Stimulated activated naive B cell treated with anti-CD40 and anti-IgM and Interleukin-4, amounts not matched to agents 10 μg/mL and 1 μg/mL and 100 μg/mL, for 72 hours (primary cell): Measurements from ENCODE around the gene POU2F1.

ENCODE experiments used
- ATAC-seq, 2 donors: fragments of 150-1000 bp; cut with Tn5 transposase; replicated peaks; 2 replicates each; pipeline ENCODE4 v1.10.0; 2021; ENCODE audit warnings: moderate library complexity in 1 of 2
- DNase-seq: peaks from one replicate; pipeline ENCODE4 v3.0.0; 2021
- H3K27ac Mint-ChIP-seq: one replicate; pipeline ENCODE4 v1.8.0; 2022; ENCODE audit warnings: mild to moderate bottlenecking, mixed read lengths
- H3K27me3 Mint-ChIP-seq, 2 donors: one replicate each; pipeline ENCODE4 v1.8.0; 2022; ENCODE audit warnings: mixed read lengths in 2 of 2
- H3K36me3 Mint-ChIP-seq, 2 donors: one replicate each; pipeline ENCODE4 v1.8.0; 2022; ENCODE audit warnings: mixed read lengths in 2 of 2, mild to moderate bottlenecking in 1 of 2
- H3K4me1 Mint-ChIP-seq, 2 donors: one replicate each; pipeline ENCODE4 v1.8.0; 2022; ENCODE audit warnings: mixed read lengths in 2 of 2, mild to moderate bottlenecking in 1 of 2
- H3K4me3 Mint-ChIP-seq, 2 donors: one replicate each; pipeline ENCODE4 v1.8.0; 2022; ENCODE audit warnings: mild to moderate bottlenecking in 2 of 2, mixed read lengths in 2 of 2, moderate library complexity in 1 of 2
- H3K9me3 Mint-ChIP-seq, 2 donors: one replicate each; pipeline ENCODE4 v1.8.0; 2022; ENCODE audit warnings: mixed read lengths in 2 of 2, mild to moderate bottlenecking in 1 of 2

POU2F1 gene

DNA sequence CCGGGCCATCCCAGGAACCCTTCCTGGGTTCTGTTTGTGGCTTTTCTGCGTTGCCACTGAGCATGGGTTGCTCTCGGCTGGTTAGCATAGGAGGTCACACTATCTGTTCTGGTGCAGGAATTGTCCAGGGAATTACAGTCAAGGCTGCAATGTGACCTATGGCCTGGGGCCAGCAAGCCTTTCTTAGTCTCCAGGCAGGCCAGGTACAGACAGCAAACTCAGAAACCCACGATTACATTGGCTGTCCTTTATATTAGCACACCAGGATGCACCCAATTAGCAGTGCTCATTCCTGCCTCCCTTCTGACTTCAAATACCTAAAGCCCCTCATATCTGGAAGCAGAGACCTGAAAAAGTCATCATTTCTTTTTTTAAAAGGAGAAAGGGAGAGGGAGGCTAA lies 242.4 kb downstream of the POU2F1 start:
- ATAC-seq (no peak), DNase-seq (no peak)
- Mint-ChIP-seq H3K4me3 (no peak overlapping the region), H3K27ac (no peak overlapping the region), H3K4me1 (peaks cover 0 to 2% of the 10 kb centered on the region in 2 donors), H3K9me3 (no peaks in the 10 kb centered on the region), H3K27me3 (peaks cover 5% of the 10 kb centered on the region in 2 donors), H3K36me3 (no peaks in the 10 kb centered on the region)

DNA sequence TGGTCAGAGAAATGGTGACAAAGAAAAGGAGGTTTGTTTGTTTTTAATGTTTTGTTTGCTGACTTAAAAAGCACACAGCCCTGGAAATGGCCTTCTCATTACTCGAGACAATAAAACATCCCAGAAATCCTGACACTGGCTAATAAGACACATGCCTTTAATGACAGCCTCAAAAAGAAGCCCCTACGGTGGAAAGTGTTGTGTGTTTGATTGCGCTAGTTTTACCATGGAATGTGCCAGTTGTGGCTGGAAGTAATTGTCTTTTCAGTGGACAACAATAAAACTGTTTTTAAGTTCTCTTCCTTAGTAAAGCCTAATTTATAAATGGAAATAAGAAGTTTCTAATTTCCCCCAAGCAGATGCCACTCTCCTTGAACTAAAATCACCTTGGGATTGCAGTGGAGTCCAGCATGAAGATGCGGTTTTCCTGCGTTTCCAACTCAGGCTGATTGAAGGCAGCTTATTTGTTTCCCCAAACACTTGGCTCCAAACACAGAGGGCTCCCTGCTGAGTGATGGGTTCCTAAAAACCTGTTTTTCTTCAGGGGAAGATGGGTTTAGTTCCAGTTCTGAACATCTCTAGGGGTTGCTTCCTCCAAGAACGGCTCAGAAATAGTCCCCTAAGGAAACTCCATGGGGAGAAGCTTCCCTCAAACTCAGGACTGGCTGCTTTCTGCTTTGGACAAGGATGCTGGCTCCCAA lies 243.3 kb downstream of the POU2F1 start:
- ATAC-seq (no peak), DNase-seq (no peak)
- no peak overlapping the region for H3K27ac Mint-ChIP-seq
- H3K36me3 Mint-ChIP-seq = no peaks in the 10 kb centered on the region
- no peak overlapping the region for H3K4me3 Mint-ChIP-seq
- H3K27me3 Mint-ChIP-seq = peaks cover 5% of the 10 kb centered on the region in 2 donors
- H3K4me1 Mint-ChIP-seq = peaks cover 0 to 2% of the 10 kb centered on the region in 2 donors
- no peaks in the 10 kb centered on the region for H3K9me3 Mint-ChIP-seq

DNA sequence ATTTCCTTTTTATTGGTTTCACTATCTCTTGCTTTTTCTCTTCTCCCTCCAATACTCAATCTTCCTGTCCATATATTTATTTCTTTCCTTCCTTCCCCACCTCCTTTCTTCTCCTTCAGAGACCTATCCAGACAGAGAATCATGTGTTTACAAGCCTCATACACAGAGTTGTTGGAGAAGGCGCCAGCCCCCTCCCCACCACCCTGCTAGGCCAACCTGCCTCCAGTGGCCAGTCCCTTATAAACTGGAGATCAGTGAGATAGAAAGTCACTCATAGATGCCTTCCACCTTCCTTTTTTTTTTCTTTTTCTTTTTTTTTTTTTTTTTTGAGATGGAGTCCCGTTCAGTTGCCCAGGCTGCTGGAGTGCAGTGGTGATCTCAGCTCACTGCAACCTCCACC lies 244.3 kb downstream of the POU2F1 start:
- no peaks in the 10 kb centered on the region for H3K36me3 Mint-ChIP-seq
- H3K27ac Mint-ChIP-seq = no peak overlapping the region
- no peak for DNase-seq
- peaks cover 5% of the 10 kb centered on the region in 2 donors for H3K27me3 Mint-ChIP-seq
- no peak overlapping the region for H3K4me3 Mint-ChIP-seq
- H3K4me1 Mint-ChIP-seq = peaks cover 0 to 2% of the 10 kb centered on the region in 2 donors
- ATAC-seq = no peak
- H3K9me3 Mint-ChIP-seq = no peaks in the 10 kb centered on the region

DNA sequence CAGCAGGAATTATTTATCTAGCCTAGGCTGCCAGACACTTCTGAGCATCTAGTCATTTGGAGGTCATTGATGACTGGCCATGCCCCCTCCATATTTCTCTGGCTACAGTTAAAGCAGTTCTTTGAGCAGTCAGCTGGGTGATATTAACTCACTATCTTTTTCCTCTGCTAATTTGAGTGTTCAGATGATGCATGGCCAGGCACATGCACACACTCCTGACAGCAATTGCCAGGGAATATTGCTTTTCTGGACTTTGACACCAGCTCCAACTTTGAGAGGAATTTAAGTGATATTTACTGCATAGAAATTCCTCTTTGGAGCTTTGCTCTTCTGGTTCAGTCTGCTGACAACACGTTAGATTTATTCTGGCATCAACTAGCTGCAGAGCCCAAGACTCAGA lies 245.1 kb downstream of the POU2F1 start:
- no peak for DNase-seq
- Mint-ChIP-seq H3K36me3 (no peaks in the 10 kb centered on the region), H3K4me1 (peaks cover 0 to 2% of the 10 kb centered on the region in 2 donors), H3K27me3 (peaks cover 5% of the 10 kb centered on the region in 2 donors), H3K9me3 (no peaks in the 10 kb centered on the region), H3K27ac (no peak overlapping the region), H3K4me3 (no peak overlapping the region)
- ATAC-seq = no peak

DNA sequence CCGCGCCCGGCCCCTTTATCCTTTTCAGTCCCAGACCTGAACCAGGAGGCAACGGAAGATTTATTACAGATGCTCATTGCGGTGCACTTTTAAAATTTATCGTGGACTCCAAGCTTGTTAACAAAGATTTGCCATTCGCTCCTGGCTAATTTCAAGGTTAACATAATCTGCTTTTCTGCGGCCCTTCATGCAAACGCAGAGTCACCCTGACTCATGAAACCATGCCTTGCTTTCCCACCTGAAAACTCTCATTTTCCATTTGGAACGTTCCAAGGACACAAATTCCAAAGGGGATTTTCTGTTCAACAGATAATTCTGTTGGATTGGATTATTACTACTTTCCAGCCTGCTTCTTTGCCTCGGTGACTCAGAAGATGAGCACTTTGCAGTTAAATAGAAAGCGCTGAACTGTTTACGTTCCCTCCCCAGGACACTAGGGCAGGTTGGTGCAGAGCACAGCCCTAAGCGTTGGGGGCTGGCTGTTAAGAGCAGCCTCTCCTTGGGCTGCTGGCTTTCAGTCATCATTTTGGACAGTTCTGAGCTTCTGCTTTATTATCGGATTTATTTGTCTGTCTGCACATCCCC lies 246.5 kb downstream of the POU2F1 start:
- H3K4me1 Mint-ChIP-seq = peaks cover 0 to 2% of the 10 kb centered on the region in 2 donors
- peaks cover 5% of the 10 kb centered on the region in 2 donors for H3K27me3 Mint-ChIP-seq
- ATAC-seq (no peak), DNase-seq (no peak)
- no peaks in the 10 kb centered on the region for H3K36me3 Mint-ChIP-seq
- H3K9me3 Mint-ChIP-seq = no peaks in the 10 kb centered on the region
- H3K27ac Mint-ChIP-seq = no peak overlapping the region
- no peak overlapping the region for H3K4me3 Mint-ChIP-seq

DNA sequence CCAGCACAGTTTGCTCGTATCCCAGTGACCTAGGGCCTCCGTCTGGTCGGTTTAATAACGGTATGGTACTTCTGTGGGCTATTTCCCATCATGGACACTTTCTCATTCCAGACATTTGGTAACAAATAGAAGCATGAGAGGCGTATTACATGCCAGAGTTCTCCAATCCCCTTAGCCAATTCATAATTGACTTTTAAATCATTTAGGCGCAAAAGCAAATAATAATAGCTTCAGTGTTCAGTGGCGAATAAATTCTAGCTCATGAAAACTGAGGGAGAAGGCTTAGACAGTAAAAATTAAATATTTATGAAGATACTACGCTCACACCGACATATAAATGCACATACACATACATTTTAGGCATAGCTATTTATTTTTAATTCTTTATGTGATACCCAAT lies 247.1 kb downstream of the POU2F1 start:
- Mint-ChIP-seq H3K36me3 (no peaks in the 10 kb centered on the region), H3K4me3 (no peak overlapping the region), H3K27me3 (peaks cover 2 to 3% of the 10 kb centered on the region in 2 donors), H3K27ac (no peak overlapping the region), H3K4me1 (peaks cover 0 to 2% of the 10 kb centered on the region in 2 donors), H3K9me3 (no peaks in the 10 kb centered on the region)
- DNase-seq = no peak
- no peak for ATAC-seq

DNA sequence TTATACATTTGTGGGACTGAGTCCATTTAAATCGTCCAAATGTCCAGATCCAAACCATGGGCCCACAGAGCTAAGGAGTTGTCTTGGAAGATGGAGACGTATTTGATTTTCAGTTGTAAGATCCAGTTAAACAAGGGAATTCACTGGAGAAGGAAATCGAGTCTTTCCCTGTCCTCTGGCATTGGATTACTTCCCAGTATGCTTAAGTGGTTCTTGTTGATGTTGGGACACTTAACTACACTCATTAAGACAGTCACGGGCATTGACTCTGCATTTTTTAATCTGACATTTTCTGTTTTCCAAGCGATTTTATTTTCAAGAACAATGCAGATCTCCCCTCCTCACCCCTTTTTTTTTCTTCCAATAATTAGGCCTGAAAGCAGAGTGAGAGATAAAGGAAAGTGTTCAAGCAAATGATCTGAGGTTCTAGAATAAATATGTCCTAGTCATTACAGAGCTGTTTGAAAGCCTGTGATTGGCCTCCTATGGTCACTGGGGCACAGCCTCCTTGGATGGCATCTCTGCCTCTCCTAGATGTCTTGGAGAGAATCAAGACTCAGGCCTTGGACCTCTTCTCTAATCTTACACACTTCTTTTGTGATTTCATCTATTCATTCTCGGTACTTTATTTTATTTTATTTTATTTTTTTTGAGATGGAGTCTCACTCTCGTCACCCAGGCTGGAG lies 248.7 kb downstream of the POU2F1 start:
- no peak overlapping the region for H3K27ac Mint-ChIP-seq

DNA sequence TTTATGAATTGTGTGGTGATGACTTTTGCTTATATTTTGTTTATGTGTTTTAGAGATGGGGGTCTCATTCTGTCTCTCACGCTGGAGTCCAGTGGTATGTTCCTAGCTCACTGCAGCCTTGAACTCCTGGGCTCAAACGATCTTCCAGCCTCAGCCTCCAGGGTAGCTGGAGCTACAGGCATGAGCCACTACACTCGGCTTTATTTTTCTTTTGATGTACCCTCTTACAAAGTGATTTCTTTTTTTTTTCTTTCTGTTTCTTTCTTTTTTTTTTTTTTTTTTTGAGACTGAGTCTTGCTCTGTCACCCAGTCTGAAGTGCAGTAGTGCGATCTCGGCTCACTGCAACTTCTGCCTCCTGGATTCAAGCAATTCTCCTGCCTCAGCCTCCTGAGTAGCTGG lies 250.9 kb downstream of the POU2F1 start:
- Mint-ChIP-seq H3K36me3 (no peaks in the 10 kb centered on the region), H3K27ac (no peak overlapping the region)

More for the DNA sequence above, 248.7 kb downstream of the POU2F1 start:
- Mint-ChIP-seq H3K36me3 (no peaks in the 10 kb centered on the region), H3K9me3 (no peaks in the 10 kb centered on the region), H3K4me3 (no peak overlapping the region), H3K4me1 (peaks cover 0 to 2% of the 10 kb centered on the region in 2 donors), H3K27me3 (peaks cover 6 to 9% of the 10 kb centered on the region in 2 donors)
- no peak for DNase-seq
- no peak for ATAC-seq

DNA sequence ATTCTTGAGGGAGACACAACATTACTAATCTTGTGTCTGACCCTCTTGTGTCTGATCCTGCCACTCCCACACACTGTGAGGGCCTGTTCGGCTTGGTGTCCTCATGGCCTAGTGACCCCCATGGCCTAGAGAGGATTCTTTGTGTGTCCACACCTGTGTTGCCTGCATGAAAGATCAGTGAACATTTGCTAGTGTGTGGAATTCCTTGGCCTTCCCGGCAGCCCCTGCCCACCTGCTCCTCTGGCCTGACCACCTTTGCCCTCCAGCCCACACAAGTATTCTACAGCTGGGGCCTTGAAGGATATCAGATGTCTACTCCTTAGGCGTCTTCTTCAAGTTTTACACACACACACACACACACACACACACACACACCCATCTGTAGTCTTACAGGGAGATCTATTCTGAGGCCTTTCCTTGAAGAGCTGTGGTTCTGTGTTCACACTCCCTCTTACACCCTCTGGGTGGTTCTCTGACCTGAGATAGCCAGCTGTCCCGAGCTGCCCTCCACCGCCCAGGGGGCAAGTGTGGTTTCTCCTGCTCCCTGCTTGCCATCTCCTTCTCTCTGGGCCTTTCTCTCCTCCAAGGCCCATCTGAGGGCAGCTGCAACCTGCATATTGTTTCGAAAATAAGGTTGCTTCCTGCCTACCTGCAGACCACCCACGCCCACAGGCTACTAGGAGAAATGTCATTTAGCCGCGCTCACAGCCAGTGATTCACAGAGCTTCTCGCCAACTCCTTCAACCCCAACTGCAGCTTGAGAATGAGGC lies 252.3 kb downstream of the POU2F1 start:
- H3K4me3 Mint-ChIP-seq = no peak overlapping the region
- DNase-seq = no peak
- peaks cover 0 to 2% of the 10 kb centered on the region in 2 donors for H3K9me3 Mint-ChIP-seq
- H3K27ac Mint-ChIP-seq = peak overlapping the region; percentile 25
- H3K36me3 Mint-ChIP-seq = no peaks in the 10 kb centered on the region
- peaks cover 17 to 18% of the 10 kb centered on the region in 2 donors for H3K27me3 Mint-ChIP-seq
- ATAC-seq = no peak
- H3K4me1 Mint-ChIP-seq = no peaks in the 10 kb centered on the region

More for the DNA sequence above, 250.9 kb downstream of the POU2F1 start:
- H3K27me3 Mint-ChIP-seq = peaks cover 10% of the 10 kb centered on the region in 2 donors
- DNase-seq (no peak), ATAC-seq (no peak)
- peaks cover 0 to 2% of the 10 kb centered on the region in 2 donors for H3K9me3 Mint-ChIP-seq
- H3K4me1 Mint-ChIP-seq = no peaks in the 10 kb centered on the region
- no peak overlapping the region for H3K4me3 Mint-ChIP-seq

DNA sequence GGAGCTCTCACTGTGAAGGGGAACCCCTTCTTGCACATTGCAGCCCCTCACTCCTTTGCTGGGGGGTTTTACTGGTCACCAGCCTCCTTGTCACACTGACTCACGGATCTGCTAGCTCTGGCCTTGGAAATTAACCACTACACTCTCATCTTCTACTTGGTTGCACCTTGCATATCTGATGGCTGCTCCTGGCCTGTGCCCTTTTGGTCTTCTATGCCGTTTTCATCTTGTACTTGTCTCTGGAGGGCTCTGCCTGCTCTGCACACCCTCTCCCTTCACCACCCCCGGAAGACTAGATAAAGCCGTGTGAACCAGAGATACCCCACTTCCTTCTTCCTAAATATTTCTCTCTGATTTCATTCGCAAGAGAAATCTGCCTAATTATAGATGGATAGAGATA lies 253.1 kb downstream of the POU2F1 start:
- Mint-ChIP-seq H3K27ac (no peak overlapping the region), H3K27me3 (peaks cover 17 to 18% of the 10 kb centered on the region in 2 donors), H3K4me3 (no peak overlapping the region), H3K9me3 (peaks cover 0 to 2% of the 10 kb centered on the region in 2 donors), H3K36me3 (no peaks in the 10 kb centered on the region), H3K4me1 (no peaks in the 10 kb centered on the region)
- DNase-seq (no peak), ATAC-seq (no peak)

DNA sequence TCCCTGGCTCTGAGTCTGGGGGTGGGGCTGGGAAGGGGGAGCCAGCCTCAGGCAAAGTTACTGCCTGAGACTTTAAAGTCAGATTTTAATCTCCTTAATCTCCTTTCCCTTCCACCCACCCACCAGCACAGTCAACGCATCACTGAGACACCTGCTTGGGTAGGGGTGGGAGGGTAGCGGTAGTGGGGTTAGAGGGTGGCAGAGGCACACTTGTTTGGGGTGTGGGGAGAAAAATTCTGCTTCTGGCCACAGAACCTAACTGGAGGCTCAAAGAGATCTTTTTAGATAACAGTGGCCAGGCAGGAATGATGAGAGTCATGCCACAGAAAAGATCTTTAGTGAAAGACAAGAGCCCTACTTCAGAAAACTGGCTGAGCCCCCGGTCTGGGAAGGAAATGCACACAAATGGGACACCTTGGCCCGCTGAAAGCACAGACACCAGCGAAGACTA lies 253.5 kb downstream of the POU2F1 start:
- H3K27ac Mint-ChIP-seq = no peak overlapping the region
- ATAC-seq (no peak), DNase-seq (no peak)
- peaks cover 17 to 18% of the 10 kb centered on the region in 2 donors for H3K27me3 Mint-ChIP-seq
- no peaks in the 10 kb centered on the region for H3K36me3 Mint-ChIP-seq
- no peaks in the 10 kb centered on the region for H3K4me1 Mint-ChIP-seq
- H3K9me3 Mint-ChIP-seq = peaks cover 0 to 2% of the 10 kb centered on the region in 2 donors
- H3K4me3 Mint-ChIP-seq = no peak overlapping the region

DNA sequence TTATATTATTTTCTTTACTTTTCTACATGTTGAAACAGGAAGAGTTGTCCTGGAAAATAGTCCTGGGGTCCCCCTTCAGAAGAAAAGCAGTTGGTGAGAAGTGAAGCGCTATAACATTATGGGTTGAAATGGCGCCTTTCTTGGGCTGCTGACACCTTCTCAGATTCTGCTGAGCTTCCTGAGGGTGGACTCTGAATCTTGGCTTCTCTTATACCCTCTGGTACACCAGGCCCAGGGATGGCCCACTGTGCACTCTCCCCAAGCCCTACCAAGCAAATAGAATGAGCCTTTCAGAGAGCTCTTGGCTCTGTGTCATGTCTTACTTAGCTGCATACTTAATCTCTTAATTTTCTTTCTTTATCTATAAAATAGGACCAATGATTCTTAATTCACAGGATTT lies 255.4 kb downstream of the POU2F1 start:
- H3K4me1 Mint-ChIP-seq = no peaks in the 10 kb centered on the region
- no peak overlapping the region for H3K4me3 Mint-ChIP-seq

More for the DNA sequence above, 255.4 kb downstream of the POU2F1 start:
- Mint-ChIP-seq H3K27ac (no peak overlapping the region), H3K36me3 (no peaks in the 10 kb centered on the region), H3K9me3 (peaks cover 0 to 2% of the 10 kb centered on the region in 2 donors), H3K27me3 (peaks cover 17 to 18% of the 10 kb centered on the region in 2 donors)
- DNase-seq (no peak), ATAC-seq (no peak)
